ENCODE data around the gene ALDH2. TPM values are rescaled to one million over a fixed set of nuclear protein-coding genes. Genes with fewer than 3 reads are reported as not detected.
"Not testable (repeated sequence)": the region's sequence is repeated elsewhere in the genome, so short reads cannot be mapped to it uniquely, and the experiment has no call there.

ALDH2 gene
- total RNA-seq, 3 donors from 2014 or later (not counting 1 experiment from before 2014, with no cell fraction given), result 2.6 to 8.2 (median 3.8) TPM

GRCh38 chr12:111834740-111835386 lies 68.1 kb downstream of the ALDH2 start:
- H3K27me3 ChIP-seq (ENCODE audit: control insufficient read depth, insufficient read depth, low read length); H3K4me1 Mint-ChIP-seq; H3K4me3 ChIP-seq (ENCODE audit: low read length); H3K9me3 Mint-ChIP-seq; ATAC-seq; H3K4me1 ChIP-seq (ENCODE audit: control insufficient read depth, insufficient read depth, low read length); intact Hi-C loops (cut with micrococcal nuclease); H3K4me3 Mint-ChIP-seq; H3K27ac Mint-ChIP-seq; H3K36me3 Mint-ChIP-seq; H3K9me3 ChIP-seq (ENCODE audit: control insufficient read depth, insufficient read depth, low read length); H3K36me3 ChIP-seq (ENCODE audit: control insufficient read depth, insufficient read depth, low read length); DNase-seq; H3K27ac ChIP-seq (ENCODE audit: low read length): not testable (repeated sequence)
- H3K27me3 Mint-ChIP-seq (ENCODE audit: low read depth in 2 of 2), result peaks cover 8 to 10% of the 10 kb centered on the region in 2 donors
- 72% methylated on average over 22 of the region's 22 CpGs for WGBS (ENCODE audit: insufficient coverage)

DNA sequence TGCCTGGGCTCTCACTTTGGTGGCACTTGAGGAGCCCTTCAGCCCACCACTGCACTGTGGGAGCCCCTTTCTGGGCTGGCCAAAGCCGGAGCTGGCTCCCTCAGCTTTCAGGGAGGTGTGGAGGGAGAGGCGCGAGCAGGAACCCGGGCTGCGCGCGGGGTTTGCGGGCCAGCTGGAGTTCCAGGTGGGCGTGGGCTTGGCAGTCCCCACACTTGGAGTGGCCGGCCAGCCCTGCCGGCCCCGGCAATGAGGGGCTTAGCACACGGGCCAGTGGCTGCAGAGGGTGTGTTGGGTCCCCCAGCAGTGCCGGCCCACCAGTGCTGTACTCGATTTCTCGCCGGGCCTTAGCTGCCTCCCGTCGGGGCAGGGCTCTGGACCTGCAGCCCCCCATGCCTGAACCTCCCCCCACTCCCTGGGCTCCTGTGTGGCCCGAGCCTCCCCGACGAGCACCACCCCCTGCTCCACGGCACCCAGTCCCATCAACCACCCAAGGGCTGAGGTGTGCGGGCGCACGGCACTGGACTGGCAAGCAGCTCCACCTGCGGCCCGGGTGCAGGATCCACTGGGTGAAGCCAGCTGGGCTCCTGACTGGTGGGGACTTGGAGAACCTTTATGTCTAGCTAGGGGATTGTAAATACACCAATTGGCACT lies 68.9 kb downstream of the ALDH2 start:
- H3K27ac Mint-ChIP-seq; H3K36me3 Mint-ChIP-seq; H3K36me3 ChIP-seq (ENCODE audit: control insufficient read depth, insufficient read depth, low read length); H3K4me3 Mint-ChIP-seq; ATAC-seq; H3K27me3 ChIP-seq (ENCODE audit: control insufficient read depth, insufficient read depth, low read length); H3K27ac ChIP-seq (ENCODE audit: low read length); H3K9me3 ChIP-seq (ENCODE audit: control insufficient read depth, insufficient read depth, low read length); H3K9me3 Mint-ChIP-seq; DNase-seq; H3K4me3 ChIP-seq (ENCODE audit: low read length); intact Hi-C loops (cut with micrococcal nuclease): not testable (repeated sequence)
- 92% methylated on average over 26 of the region's 28 CpGs for WGBS (ENCODE audit: insufficient coverage)
- Mint-ChIP-seq H3K4me1 (peaks cover 10 to 13% of the 10 kb centered on the region in 2 donors), H3K27me3 (ENCODE audit: low read depth in 2 of 2) (peaks cover 8 to 10% of the 10 kb centered on the region in 2 donors)
- peaks cover 12% of the 10 kb centered on the region for H3K4me1 ChIP-seq (ENCODE audit: control insufficient read depth, insufficient read depth, low read length)

DNA sequence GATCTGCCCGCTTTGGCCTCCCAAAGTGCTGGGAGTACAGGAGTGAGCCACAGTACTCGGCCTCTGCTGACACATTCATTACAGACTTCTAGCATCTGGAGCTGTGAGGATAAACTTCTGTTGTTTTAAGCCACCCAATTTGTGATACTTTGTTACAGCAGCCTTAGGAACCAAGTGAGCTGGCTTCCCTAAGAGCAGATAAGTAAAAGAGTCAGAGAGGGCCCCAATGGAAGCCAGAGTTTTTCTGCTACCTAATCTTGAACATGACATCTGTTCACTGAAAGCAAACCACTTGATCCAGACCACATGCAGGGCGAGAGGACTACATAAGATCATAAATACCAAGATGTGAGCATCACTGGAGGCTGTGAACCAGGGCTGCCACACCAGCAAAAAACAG lies 71.6 kb downstream of the ALDH2 start:
- intact Hi-C loops (cut with micrococcal nuclease), result no loop called here
- DNase-seq, result no peak
- WGBS (ENCODE audit: insufficient coverage), result 92% methylated on average over 3 of the region's 3 CpGs
- no peaks in the 10 kb centered on the region for H3K27me3 ChIP-seq (ENCODE audit: control insufficient read depth, insufficient read depth, low read length)
- TF ChIP-seq, protein P1, sequence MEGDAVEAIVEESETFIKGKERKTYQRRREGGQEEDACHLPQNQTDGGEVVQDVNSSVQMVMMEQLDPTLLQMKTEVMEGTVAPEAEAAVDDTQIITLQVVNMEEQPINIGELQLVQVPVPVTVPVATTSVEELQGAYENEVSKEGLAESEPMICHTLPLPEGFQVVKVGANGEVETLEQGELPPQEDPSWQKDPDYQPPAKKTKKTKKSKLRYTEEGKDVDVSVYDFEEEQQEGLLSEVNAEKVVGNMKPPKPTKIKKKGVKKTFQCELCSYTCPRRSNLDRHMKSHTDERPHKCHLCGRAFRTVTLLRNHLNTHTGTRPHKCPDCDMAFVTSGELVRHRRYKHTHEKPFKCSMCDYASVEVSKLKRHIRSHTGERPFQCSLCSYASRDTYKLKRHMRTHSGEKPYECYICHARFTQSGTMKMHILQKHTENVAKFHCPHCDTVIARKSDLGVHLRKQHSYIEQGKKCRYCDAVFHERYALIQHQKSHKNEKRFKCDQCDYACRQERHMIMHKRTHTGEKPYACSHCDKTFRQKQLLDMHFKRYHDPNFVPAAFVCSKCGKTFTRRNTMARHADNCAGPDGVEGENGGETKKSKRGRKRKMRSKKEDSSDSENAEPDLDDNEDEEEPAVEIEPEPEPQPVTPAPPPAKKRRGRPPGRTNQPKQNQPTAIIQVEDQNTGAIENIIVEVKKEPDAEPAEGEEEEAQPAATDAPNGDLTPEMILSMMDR (IDR thresholded peaks at IDR 0.05), result no peak
- H3K27ac ChIP-seq (ENCODE audit: low read length), result no peak overlapping the region
- peaks cover 3 to 8% of the 10 kb centered on the region in 2 donors for H3K27me3 Mint-ChIP-seq (ENCODE audit: low read depth in 2 of 2)
- ATAC-seq, result no peak
- peak overlapping the region; percentile 41 for H3K4me3 Mint-ChIP-seq
- H3K4me1 ChIP-seq (ENCODE audit: control insufficient read depth, insufficient read depth, low read length), result peaks cover 22% of the 10 kb centered on the region
- H3K4me3 ChIP-seq (ENCODE audit: low read length), result no peak overlapping the region
- no peaks in the 10 kb centered on the region for H3K36me3 Mint-ChIP-seq
- H3K9me3 Mint-ChIP-seq, result no peaks in the 10 kb centered on the region
- H3K4me1 Mint-ChIP-seq, result peaks cover 31 to 34% of the 10 kb centered on the region in 2 donors
- H3K27ac Mint-ChIP-seq, result no peak overlapping the region
- H3K9me3 ChIP-seq (ENCODE audit: control insufficient read depth, insufficient read depth, low read length), result no peaks in the 10 kb centered on the region
- H3K36me3 ChIP-seq (ENCODE audit: control insufficient read depth, insufficient read depth, low read length), result peaks cover 9% of the 10 kb centered on the region

DNA sequence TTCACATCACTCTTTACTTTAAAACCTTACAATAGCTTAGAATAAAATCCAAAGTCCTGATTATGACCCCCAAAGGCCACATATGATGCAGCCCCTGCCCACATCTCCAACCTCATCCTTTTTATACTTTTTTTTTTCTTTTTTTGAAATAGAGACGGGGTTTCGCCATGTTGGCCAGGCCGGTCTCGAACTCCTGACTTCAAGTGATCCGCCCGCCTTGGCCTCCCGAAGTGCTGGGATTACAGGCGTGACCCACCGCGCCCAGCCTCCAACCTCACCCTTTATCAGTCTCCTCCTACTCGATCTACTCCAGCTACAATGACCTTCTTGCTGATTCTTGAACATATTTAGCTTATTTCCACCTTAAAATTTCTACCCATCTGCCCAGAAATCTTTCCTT lies 74.1 kb downstream of the ALDH2 start:
- H3K4me3 ChIP-seq (ENCODE audit: low read length), result peak overlapping the region; percentile 71
- no peak for DNase-seq
- peak overlapping the region; percentile 85 for H3K27ac ChIP-seq (ENCODE audit: low read length)
- peaks cover 39 to 44% of the 10 kb centered on the region in 2 donors for H3K4me1 Mint-ChIP-seq
- H3K36me3 Mint-ChIP-seq, result no peaks in the 10 kb centered on the region
- 46% methylated on average over 11 of the region's 11 CpGs for WGBS (ENCODE audit: insufficient coverage)
- intact Hi-C loops (cut with micrococcal nuclease), result no loop called here
- peaks cover 9% of the 10 kb centered on the region for H3K36me3 ChIP-seq (ENCODE audit: control insufficient read depth, insufficient read depth, low read length)
- H3K9me3 ChIP-seq (ENCODE audit: control insufficient read depth, insufficient read depth, low read length), result no peaks in the 10 kb centered on the region
- H3K27me3 Mint-ChIP-seq (ENCODE audit: low read depth in 2 of 2), result no peaks in the 10 kb centered on the region
- H3K27me3 ChIP-seq (ENCODE audit: control insufficient read depth, insufficient read depth, low read length), result no peaks in the 10 kb centered on the region
- H3K9me3 Mint-ChIP-seq, result no peaks in the 10 kb centered on the region
- TF ChIP-seq, protein P1 (IDR thresholded peaks at IDR 0.05), result no peak
- no peak for ATAC-seq
- peak overlapping the region; percentile 94 for H3K4me3 Mint-ChIP-seq
- peak overlapping the region; percentile 98 to 99 for H3K27ac Mint-ChIP-seq
- peaks cover 33% of the 10 kb centered on the region for H3K4me1 ChIP-seq (ENCODE audit: control insufficient read depth, insufficient read depth, low read length)
